ENCODE measurements around the gene GPR55. TPM values are rescaled to one million over a fixed set of nuclear protein-coding genes. Genes with fewer than 3 reads are reported as not detected.

The GPR55 gene
- total and polyA plus RNA-seq, 2 of the 8 experiments (the other 6 are each of a cell fraction or from before 2014, with no cell fraction given) = not detected

DNA sequence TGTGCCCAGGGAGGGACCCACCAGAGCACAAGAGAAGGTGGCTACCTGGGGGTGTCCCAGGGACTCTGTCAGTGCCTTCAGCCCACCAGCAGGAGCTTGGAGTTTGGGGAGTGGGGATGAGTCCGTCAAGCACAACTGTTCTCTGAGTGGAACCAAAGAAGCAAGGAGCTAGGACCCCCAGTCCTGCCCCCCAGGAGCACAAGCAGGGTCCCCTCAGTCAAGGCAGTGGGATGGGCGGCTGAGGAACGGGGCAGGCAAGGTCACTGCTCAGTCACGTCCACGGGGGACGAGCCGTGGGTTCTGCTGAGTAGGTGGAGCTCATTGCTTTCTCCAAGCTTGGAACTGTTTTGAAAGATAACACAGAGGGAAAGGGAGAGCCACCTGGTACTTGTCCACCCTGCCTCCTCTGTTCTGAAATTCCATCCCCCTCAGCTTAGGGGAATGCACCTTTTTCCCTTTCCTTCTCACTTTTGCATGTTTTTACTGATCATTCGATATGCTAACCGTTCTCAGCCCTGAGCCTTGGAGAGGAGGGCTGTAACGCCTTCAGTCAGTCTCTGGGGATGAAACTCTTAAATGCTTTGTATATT lies 46.3 kb downstream of the GPR55 start (continued):
- TF ChIP-seq, protein P1, sequence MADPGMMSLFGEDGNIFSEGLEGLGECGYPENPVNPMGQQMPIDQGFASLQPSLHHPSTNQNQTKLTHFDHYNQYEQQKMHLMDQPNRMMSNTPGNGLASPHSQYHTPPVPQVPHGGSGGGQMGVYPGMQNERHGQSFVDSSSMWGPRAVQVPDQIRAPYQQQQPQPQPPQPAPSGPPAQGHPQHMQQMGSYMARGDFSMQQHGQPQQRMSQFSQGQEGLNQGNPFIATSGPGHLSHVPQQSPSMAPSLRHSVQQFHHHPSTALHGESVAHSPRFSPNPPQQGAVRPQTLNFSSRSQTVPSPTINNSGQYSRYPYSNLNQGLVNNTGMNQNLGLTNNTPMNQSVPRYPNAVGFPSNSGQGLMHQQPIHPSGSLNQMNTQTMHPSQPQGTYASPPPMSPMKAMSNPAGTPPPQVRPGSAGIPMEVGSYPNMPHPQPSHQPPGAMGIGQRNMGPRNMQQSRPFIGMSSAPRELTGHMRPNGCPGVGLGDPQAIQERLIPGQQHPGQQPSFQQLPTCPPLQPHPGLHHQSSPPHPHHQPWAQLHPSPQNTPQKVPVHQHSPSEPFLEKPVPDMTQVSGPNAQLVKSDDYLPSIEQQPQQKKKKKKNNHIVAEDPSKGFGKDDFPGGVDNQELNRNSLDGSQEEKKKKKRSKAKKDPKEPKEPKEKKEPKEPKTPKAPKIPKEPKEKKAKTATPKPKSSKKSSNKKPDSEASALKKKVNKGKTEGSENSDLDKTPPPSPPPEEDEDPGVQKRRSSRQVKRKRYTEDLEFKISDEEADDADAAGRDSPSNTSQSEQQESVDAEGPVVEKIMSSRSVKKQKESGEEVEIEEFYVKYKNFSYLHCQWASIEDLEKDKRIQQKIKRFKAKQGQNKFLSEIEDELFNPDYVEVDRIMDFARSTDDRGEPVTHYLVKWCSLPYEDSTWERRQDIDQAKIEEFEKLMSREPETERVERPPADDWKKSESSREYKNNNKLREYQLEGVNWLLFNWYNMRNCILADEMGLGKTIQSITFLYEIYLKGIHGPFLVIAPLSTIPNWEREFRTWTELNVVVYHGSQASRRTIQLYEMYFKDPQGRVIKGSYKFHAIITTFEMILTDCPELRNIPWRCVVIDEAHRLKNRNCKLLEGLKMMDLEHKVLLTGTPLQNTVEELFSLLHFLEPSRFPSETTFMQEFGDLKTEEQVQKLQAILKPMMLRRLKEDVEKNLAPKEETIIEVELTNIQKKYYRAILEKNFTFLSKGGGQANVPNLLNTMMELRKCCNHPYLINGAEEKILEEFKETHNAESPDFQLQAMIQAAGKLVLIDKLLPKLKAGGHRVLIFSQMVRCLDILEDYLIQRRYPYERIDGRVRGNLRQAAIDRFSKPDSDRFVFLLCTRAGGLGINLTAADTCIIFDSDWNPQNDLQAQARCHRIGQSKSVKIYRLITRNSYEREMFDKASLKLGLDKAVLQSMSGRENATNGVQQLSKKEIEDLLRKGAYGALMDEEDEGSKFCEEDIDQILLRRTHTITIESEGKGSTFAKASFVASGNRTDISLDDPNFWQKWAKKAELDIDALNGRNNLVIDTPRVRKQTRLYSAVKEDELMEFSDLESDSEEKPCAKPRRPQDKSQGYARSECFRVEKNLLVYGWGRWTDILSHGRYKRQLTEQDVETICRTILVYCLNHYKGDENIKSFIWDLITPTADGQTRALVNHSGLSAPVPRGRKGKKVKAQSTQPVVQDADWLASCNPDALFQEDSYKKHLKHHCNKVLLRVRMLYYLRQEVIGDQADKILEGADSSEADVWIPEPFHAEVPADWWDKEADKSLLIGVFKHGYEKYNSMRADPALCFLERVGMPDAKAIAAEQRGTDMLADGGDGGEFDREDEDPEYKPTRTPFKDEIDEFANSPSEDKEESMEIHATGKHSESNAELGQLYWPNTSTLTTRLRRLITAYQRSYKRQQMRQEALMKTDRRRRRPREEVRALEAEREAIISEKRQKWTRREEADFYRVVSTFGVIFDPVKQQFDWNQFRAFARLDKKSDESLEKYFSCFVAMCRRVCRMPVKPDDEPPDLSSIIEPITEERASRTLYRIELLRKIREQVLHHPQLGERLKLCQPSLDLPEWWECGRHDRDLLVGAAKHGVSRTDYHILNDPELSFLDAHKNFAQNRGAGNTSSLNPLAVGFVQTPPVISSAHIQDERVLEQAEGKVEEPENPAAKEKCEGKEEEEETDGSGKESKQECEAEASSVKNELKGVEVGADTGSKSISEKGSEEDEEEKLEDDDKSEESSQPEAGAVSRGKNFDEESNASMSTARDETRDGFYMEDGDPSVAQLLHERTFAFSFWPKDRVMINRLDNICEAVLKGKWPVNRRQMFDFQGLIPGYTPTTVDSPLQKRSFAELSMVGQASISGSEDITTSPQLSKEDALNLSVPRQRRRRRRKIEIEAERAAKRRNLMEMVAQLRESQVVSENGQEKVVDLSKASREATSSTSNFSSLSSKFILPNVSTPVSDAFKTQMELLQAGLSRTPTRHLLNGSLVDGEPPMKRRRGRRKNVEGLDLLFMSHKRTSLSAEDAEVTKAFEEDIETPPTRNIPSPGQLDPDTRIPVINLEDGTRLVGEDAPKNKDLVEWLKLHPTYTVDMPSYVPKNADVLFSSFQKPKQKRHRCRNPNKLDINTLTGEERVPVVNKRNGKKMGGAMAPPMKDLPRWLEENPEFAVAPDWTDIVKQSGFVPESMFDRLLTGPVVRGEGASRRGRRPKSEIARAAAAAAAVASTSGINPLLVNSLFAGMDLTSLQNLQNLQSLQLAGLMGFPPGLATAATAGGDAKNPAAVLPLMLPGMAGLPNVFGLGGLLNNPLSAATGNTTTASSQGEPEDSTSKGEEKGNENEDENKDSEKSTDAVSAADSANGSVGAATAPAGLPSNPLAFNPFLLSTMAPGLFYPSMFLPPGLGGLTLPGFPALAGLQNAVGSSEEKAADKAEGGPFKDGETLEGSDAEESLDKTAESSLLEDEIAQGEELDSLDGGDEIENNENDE (IDR thresholded peaks at IDR 0.05; ENCODE audit: insufficient replicate concordance, low read length) = no peak
- TF ChIP-seq FOSL1 (IDR thresholded peaks at IDR 0.05; ENCODE audit: insufficient read depth, low read depth, low read length) (no peak), KDM4A (IDR thresholded peaks at IDR 0.05; ENCODE audit: low read depth, low read length, severe bottlenecking) (no peak), USF2 (IDR thresholded peaks at IDR 0.05; ENCODE audit: low read length) (no peak), TAF1 (IDR thresholded peaks at IDR 0.05; ENCODE audit: low read depth, low read length) (no peak), RXRA (IDR thresholded peaks at IDR 0.05; ENCODE audit: insufficient read depth, low read depth, low read length) (no peak), NRF1 (IDR thresholded peaks at IDR 0.05; ENCODE audit: low read depth, low read length) (no peak), HDAC6 (IDR thresholded peaks at IDR 0.05; ENCODE audit: low read depth, low read length) (no peak), YY1 (IDR thresholded peaks at IDR 0.05; ENCODE audit: low read depth, low read length) (no peak), POU5F1 (IDR thresholded peaks at IDR 0.05; ENCODE audit: low read depth, low read length) (no peak), CREB1 (IDR thresholded peaks at IDR 0.05) (no peak)

All from H1 (cell line).